HCT116 (cell line): Measurements from ENCODE around the gene GSG1L. TPM values are rescaled to one million over a fixed set of nuclear protein-coding genes. Genes with fewer than 3 reads are reported as not detected.

Experiments
- ATAC-seq: fragments of 200-7000 bp; cut with Tn5 transposase; 2 replicates; pipeline ENCODE4 v1.9.1; 2020; ENCODE audit warnings: mild to moderate bottlenecking, moderate library complexity
- BruUV-seq: library from RNA; stranded (reverse); fragments of 400-500 nt; replicated peaks from 2 replicates; lab custom pipeline; 2021; lab: Mats Ljungman, UMichigan
- CTCF ChIA-PET: fragments of 300-600 bp; sonication (Branson Sonifier 250); formaldehyde crosslinking; loops from one replicate; lab custom pipeline; 2021; ENCODE audit warnings: antibody characterized with exemption; lab: Charles Lee
- POLR2A ChIA-PET: fragments of 300-600, 350-600 bp; sonication (Branson Sonifier 250); formaldehyde crosslinking; loops from one replicate; lab custom pipeline; 2021; ENCODE audit warnings: antibody characterized with exemption; lab: Charles Lee
- RAD21 ChIA-PET, 2 experiments: fragments of 300-600 bp; sonication (Branson Sonifier 250); formaldehyde crosslinking; loops; one replicate each; lab custom pipeline; 2023; ENCODE audit warnings: low total read pairs in 2 of 2; ENCODE audit not compliant: uncharacterized antibody in 2 of 2, unreplicated experiment in 2 of 2, low non-redundant PET in 1 of 2; lab: Charles Lee
- DNase-seq: peaks from one replicate; pipeline ENCODE4 v3.0.0-alpha.2; 2010; ENCODE audit warnings: low read depth, low spot score
- H2AFZ ChIP-seq: fragments of 200-600 bp; shearing (Covaris generic), sonication (generic); 2 replicates; pipeline ENCODE4 v1.6.1; 2017; ENCODE audit warnings: low read depth, mixed run types, mixed read lengths, antibody characterized with exemption, low read length; ENCODE audit not compliant: poor library complexity, severe bottlenecking
- H3K27ac ChIP-seq: 2 replicates; pipeline ENCODE4 v1.5.1; 2012; ENCODE audit warnings: low read depth, low read length
- H3K27me3 ChIP-seq: fragments of 200-600 bp; sonication (generic); 2 replicates; pipeline ENCODE4 v1.6.1; 2016; ENCODE audit warnings: mixed run types, low read length, mixed read lengths; ENCODE audit not compliant: insufficient read depth
- H3K36me3 ChIP-seq, 2 experiments: fragments of 200-500 bp in 1 of 2; fragments of 200-600 bp in 1 of 2; sonication (Bioruptor generic) in 1 of 2; sonication (generic) in 1 of 2; 2 replicates each; pipeline versions ENCODE4 v1.5.1 to v1.6.1; 2014 to 2016; ENCODE audit warnings: low read length in 2 of 2, inconsistent platforms in 1 of 2, mixed read lengths in 1 of 2, mixed run types in 1 of 2; ENCODE audit not compliant: insufficient read depth in 2 of 2, control insufficient read depth in 1 of 2
- H3K4me1 ChIP-seq, 2 experiments: fragments of 200-600 bp in 1 of 2; sonication (generic) in 1 of 2; 2 replicates each; pipeline versions ENCODE4 v1.5.1 to v1.6.1; 2012 to 2017; ENCODE audit warnings: low read length in 2 of 2, inconsistent platforms in 1 of 2, mild to moderate bottlenecking in 1 of 2, mixed read lengths in 1 of 2, mixed run types in 1 of 2, moderate library complexity in 1 of 2; ENCODE audit not compliant: insufficient read depth in 2 of 2, control insufficient read depth in 1 of 2
- H3K4me2 ChIP-seq: fragments of 200-600 bp; sonication (generic); 2 replicates; pipeline ENCODE4 v1.6.1; 2017; ENCODE audit warnings: mixed run types, low read length, mixed read lengths
- H3K4me3 ChIP-seq, 2 experiments: fragments of 200-600 bp in 1 of 2; sonication (generic) in 1 of 2; replicated peaks in 1 of 2; 2 replicates each; pipeline ENCODE4 v1.5.1; 2011 to 2016; ENCODE audit warnings: low read length in 2 of 2, control low read depth in 1 of 2, low read depth in 1 of 2, mild to moderate bottlenecking in 1 of 2, mixed read lengths in 1 of 2, mixed run types in 1 of 2
- H3K79me2 ChIP-seq: fragments of 200-600 bp; sonication (generic); 2 replicates; pipeline ENCODE4 v1.6.1; 2017; ENCODE audit warnings: mild to moderate bottlenecking, mixed run types, low read length, moderate library complexity, mixed read lengths; ENCODE audit not compliant: insufficient read depth
- H3K9ac ChIP-seq: fragments of 200-600 bp; sonication (generic); 2 replicates; pipeline ENCODE4 v1.6.1; 2016; ENCODE audit warnings: low read length, mixed read lengths
- H3K9me2 ChIP-seq: fragments of 200-600 bp; sonication (generic), shearing (Covaris generic); 2 replicates; pipeline ENCODE4 v1.6.1; 2017; ENCODE audit warnings: mixed run types, mild to moderate bottlenecking, moderate library complexity; ENCODE audit not compliant: insufficient read depth
- H3K9me3 ChIP-seq, 2 experiments: fragments of 200-500 bp in 1 of 2; fragments of 200-600 bp in 1 of 2; sonication (Bioruptor generic) in 1 of 2; sonication (generic) in 1 of 2; 2 replicates each; pipeline ENCODE4 v1.6.1; 2014 to 2017; ENCODE audit warnings: low read length in 2 of 2, mixed read lengths in 2 of 2, inconsistent platforms in 1 of 2, low read depth in 1 of 2, mild to moderate bottlenecking in 1 of 2, mixed run types in 1 of 2, moderate library complexity in 1 of 2; ENCODE audit not compliant: control insufficient read depth in 1 of 2, insufficient read depth in 1 of 2
- H4K20me1 ChIP-seq: fragments of 200-600 bp; sonication (generic), shearing (Covaris generic); 2 replicates; pipeline ENCODE4 v1.6.1; 2017; ENCODE audit warnings: mixed run types, mild to moderate bottlenecking, moderate library complexity; ENCODE audit not compliant: insufficient read depth
- ATF3 ChIP-seq: IDR thresholded peaks from 2 replicates; pipeline ENCODE4 v1.6.1; 2012
- CEBPB ChIP-seq: IDR thresholded peaks from 2 replicates; pipeline ENCODE4 v1.6.1; 2012; ENCODE audit warnings: low read depth
- ELF1 ChIP-seq: IDR thresholded peaks from 2 replicates; pipeline ENCODE4 v1.6.1; 2012; ENCODE audit warnings: low read depth, borderline replicate concordance
- EZH2 ChIP-seq: fragments of 200-600 bp; sonication (generic); IDR thresholded peaks from 2 replicates; pipeline ENCODE4 v1.6.1; 2017; ENCODE audit warnings: antibody characterized with exemption, mixed run types
- EZH2phosphoT487 ChIP-seq: fragments of 200-600 bp; IDR thresholded peaks from 2 replicates; pipeline ENCODE4 v1.6.1; 2018; ENCODE audit warnings: antibody characterized with exemption, borderline replicate concordance
- FOSL1 ChIP-seq: IDR thresholded peaks from 2 replicates; pipeline ENCODE4 v1.6.1; 2012; ENCODE audit warnings: low read depth
- JUND ChIP-seq: IDR thresholded peaks from 2 replicates; pipeline ENCODE4 v1.6.1; 2012
- POLR2A ChIP-seq: IDR thresholded peaks from 2 replicates; pipeline ENCODE4 v1.7.0; 2011; ENCODE audit warnings: borderline replicate concordance; ENCODE audit not compliant: insufficient read depth, insufficient read length; ENCODE audit errors: extremely low read depth
- POLR2AphosphoS5 ChIP-seq: IDR thresholded peaks from 2 replicates; pipeline ENCODE4 v1.6.1; 2011; ENCODE audit warnings: mild to moderate bottlenecking, low read depth, low read length, moderate library complexity
- REST ChIP-seq: IDR thresholded peaks from 2 replicates; pipeline ENCODE4 v1.6.1; 2012; ENCODE audit warnings: low read depth
- SIN3A ChIP-seq: IDR thresholded peaks from 2 replicates; pipeline ENCODE4 v1.6.1; 2012; ENCODE audit warnings: low read depth
- SP1 ChIP-seq: IDR thresholded peaks from 2 replicates; pipeline ENCODE4 v1.6.1; 2012; ENCODE audit warnings: low read depth
- YY1 ChIP-seq: IDR thresholded peaks from 2 replicates; pipeline ENCODE4 v1.6.1; 2011; ENCODE audit warnings: low read length, low read depth, moderate library complexity, mild to moderate bottlenecking; ENCODE audit not compliant: insufficient replicate concordance; ENCODE audit errors: extremely low read depth
- ZBTB33 ChIP-seq: IDR thresholded peaks from 2 replicates; pipeline ENCODE4 v1.6.1; 2011; ENCODE audit warnings: mild to moderate bottlenecking, low read length, moderate library complexity; ENCODE audit not compliant: insufficient replicate concordance; ENCODE audit errors: extremely low read depth
- ZFX ChIP-seq: fragments of 450-650 bp; IDR thresholded peaks from 2 replicates; pipeline ENCODE4 v1.6.1; 2017
- ZNF274 ChIP-seq: fragments of 200-500 bp; sonication (Bioruptor generic); IDR thresholded peaks from 2 replicates; pipeline ENCODE4 v1.6.1; 2014; ENCODE audit warnings: mild to moderate bottlenecking, low read depth, low read length, inconsistent platforms
- intact Hi-C: fragments of 100-400 bp; cut with micrococcal nuclease; formaldehyde crosslinking; loops from 2 replicates; pipeline ENCODE4 v1.10.0; 2022
- total RNA-seq: library from RNA; stranded (reverse); gene quantifications from one replicate; pipeline ENCODE4 v1.2.1, GENCODE V29; 2021; ENCODE audit not compliant: unreplicated experiment
- TF ChIP-seq, protein P1 (sequence below): IDR thresholded peaks from 2 replicates; pipeline ENCODE4 v1.6.1; 2012

The GSG1L gene
- total RNA-seq, 1 experiment from 2014 or later = not detected

DNA sequence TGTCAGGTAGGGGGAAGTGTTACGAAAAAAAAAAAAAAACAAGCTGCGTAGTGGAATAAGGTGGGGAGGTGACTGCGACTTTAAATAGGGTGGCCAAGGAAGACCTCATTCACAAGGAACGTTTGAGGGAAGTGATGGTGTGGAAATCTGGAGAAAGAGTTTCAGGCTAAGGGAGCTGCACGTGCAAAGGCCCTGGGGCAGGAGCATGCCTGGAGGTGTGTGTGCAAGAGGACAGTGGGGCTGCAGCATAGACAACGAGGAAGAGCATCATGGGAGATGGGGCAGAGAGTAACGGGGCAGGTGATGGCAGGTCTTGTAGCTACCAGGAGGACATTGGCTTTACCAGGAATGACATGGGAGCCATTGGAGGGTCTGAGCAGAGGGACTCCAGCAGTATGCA, 12.0 kb downstream of the GSG1L start:
- H3K79me2 ChIP-seq = no peaks in the 10 kb centered on the region
- H3K9me3 ChIP-seq = no peaks in the 10 kb centered on the region
- H4K20me1 ChIP-seq = no peaks in the 10 kb centered on the region
- intact Hi-C loops = no loop called here
- H3K4me2 ChIP-seq = no peak overlapping the region
- H3K27me3 ChIP-seq = peaks cover 2% of the 10 kb centered on the region; the same call in 1 of the 2 replicates
- H3K27ac ChIP-seq = no peak overlapping the region
- ChIA-PET RAD21 (no interaction called here), POLR2A (no interaction called here), CTCF (no interaction called here)
- no peak for ATAC-seq
- H3K9ac ChIP-seq = no peak overlapping the region
- no peak overlapping the region for H2AFZ ChIP-seq
- H3K4me3 ChIP-seq = no peak overlapping the region
- no peak for TF ChIP-seq SP1
- no peak for TF ChIP-seq JUND
- TF ChIP-seq REST = no peak
- TF ChIP-seq, protein P1, sequence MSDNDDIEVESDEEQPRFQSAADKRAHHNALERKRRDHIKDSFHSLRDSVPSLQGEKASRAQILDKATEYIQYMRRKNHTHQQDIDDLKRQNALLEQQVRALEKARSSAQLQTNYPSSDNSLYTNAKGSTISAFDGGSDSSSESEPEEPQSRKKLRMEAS = no peak
- no peak for TF ChIP-seq ZBTB33
- no peak for TF ChIP-seq SIN3A
- TF ChIP-seq ATF3 = no peak
- TF ChIP-seq POLR2A = no peak
- TF ChIP-seq YY1 = no peak
- no peak for TF ChIP-seq CEBPB
- no peak for TF ChIP-seq POLR2AphosphoS5
- no peak for TF ChIP-seq ZNF274
- TF ChIP-seq FOSL1 = no peak
- TF ChIP-seq EZH2 = no peak
- TF ChIP-seq ELF1 = no peak
- TF ChIP-seq EZH2phosphoT487 = no peak
- TF ChIP-seq ZFX = no peak
- no peaks in the 10 kb centered on the region for H3K36me3 ChIP-seq
- no peaks in the 10 kb centered on the region for H3K9me2 ChIP-seq
- no peak for DNase-seq
- BruUV-seq = no TSS peak
- H3K4me1 ChIP-seq = no peaks in the 10 kb centered on the region
